Dermis microvascular lymphatic vessel endothelial cell (primary cell): ENCODE measurements around the gene ELOF1. TPM values are rescaled to one million over a fixed set of nuclear protein-coding genes. Genes with fewer than 3 reads are reported as not detected.
A peak's percentile ranks its signal among the peaks of the same experiment; 100 is the strongest.
"Not testable (repeated sequence)": the region's sequence is repeated elsewhere in the genome, so short reads cannot be mapped to it uniquely, and the experiment has no call there.

Experiments used
- DNase-seq, 2 donors: peaks; one replicate each; pipeline versions ENCODE4 v3.0.0 to v3.0.0-alpha.2; 2010; ENCODE audit warnings: low read depth in 2 of 2
- total RNA-seq: library from RNA; depleted of rRNA; stranded (reverse); fragments of >200 nt; gene quantifications from 2 replicates; pipeline ENCODE4 v1.2.1, GENCODE V29; 2014

ELOF1 gene
- 23.8 and 24.1 TPM in 2 replicates for total RNA-seq

- DNase-seq: peak; percentile 95 to 98
Measured at GRCh38 chr19:11558881-11559828, at the start of gene ELOF1. Gene ELOF1 (minus strand): TSS chr19:11559230. CDS start chr19:11554347, 4,883 bp downstream.

- DNase-seq: no peak
Measured at GRCh38 chr19:11606484-11606883, 47.5 kb upstream of the ELOF1 start.

- DNase-seq: not testable (repeated sequence)
Measured at GRCh38 chr19:11599704-11600103, 40.7 kb upstream of the ELOF1 start.

GRCh38 chr19:11598746-11599145 lies 39.7 kb upstream of the ELOF1 start:
- DNase-seq: no peak

GRCh38 chr19:11598103-11598483 lies 39.1 kb upstream of the ELOF1 start:
- no peak for DNase-seq

- DNase-seq: peak; percentile 96 to 99
Measured at GRCh38 chr19:11597202-11598102, 38.4 kb upstream of the ELOF1 start, which contains the start of gene ZNF627. Gene ZNF627 (plus strand): TSS chr19:11597483. CDS start chr19:11597628, 145 bp downstream.

- no peak for DNase-seq
Measured at GRCh38 chr19:11596156-11596555, 37.1 kb upstream of the ELOF1 start.

GRCh38 chr19:11594084-11594483 lies 35.1 kb upstream of the ELOF1 start:
- no peak for DNase-seq

- DNase-seq: no peak
Measured at GRCh38 chr19:11587975-11588631, 29.1 kb upstream of the ELOF1 start.

- peak; percentile 24 to 63 for DNase-seq
Measured at GRCh38 chr19:11587302-11587974, 28.4 kb upstream of the ELOF1 start.

GRCh38 chr19:11586331-11586730 lies 27.3 kb upstream of the ELOF1 start:
- DNase-seq: no peak

- DNase-seq: no peak
Measured at GRCh38 chr19:11581740-11582139, 22.7 kb upstream of the ELOF1 start.

- no peak for DNase-seq
Measured at GRCh38 chr19:11580116-11580515, 21.1 kb upstream of the ELOF1 start.

GRCh38 chr19:11578258-11579142 lies 19.5 kb upstream of the ELOF1 start:
- peak in 1 of 2 donors; percentile 21 for DNase-seq

GRCh38 chr19:11577451-11578257 lies 18.6 kb upstream of the ELOF1 start, which contains the start of gene ACP5:
Gene ACP5 (minus strand): TSS chr19:11577645. CDS start chr19:11577317, 328 bp downstream.
- no peak for DNase-seq

GRCh38 chr19:11576227-11576626 lies 17.2 kb upstream of the ELOF1 start:
- no peak for DNase-seq

GRCh38 chr19:11574689-11575088 lies 15.7 kb upstream of the ELOF1 start:
- no peak for DNase-seq

GRCh38 chr19:11573763-11574162 lies 14.7 kb upstream of the ELOF1 start:
- not testable (repeated sequence) for DNase-seq

GRCh38 chr19:11573354-11573753 lies 14.3 kb upstream of the ELOF1 start:
- not testable (repeated sequence) for DNase-seq
